ENCODE data around the gene BANK1. TPM values are rescaled to one million over a fixed set of nuclear protein-coding genes. Genes with fewer than 3 reads are reported as not detected.

Gene BANK1
- total RNA-seq, 1 donor from 2014 or later = 12.6 TPM

- no peak for DNase-seq
- no peak for TF ChIP-seq CTCF (IDR thresholded peaks at IDR 0.05)
- H3K36me3 ChIP-seq = no peaks in the 10 kb centered on the region
- H3K4me3 ChIP-seq = no peak overlapping the region
- intact Hi-C loops (cut with DNase I) = no loop called here
- no peak overlapping the region for H3K27ac ChIP-seq
- no peaks in the 10 kb centered on the region for H3K4me1 ChIP-seq
- no peaks in the 10 kb centered on the region for H3K9me3 ChIP-seq
- ATAC-seq = peak; percentile 52
- no peaks in the 10 kb centered on the region for H3K27me3 ChIP-seq
Measured at GRCh38 chr4:101981756-101982155, 191.2 kb downstream of the BANK1 start.

- no peak overlapping the region for H3K27ac ChIP-seq
- intact Hi-C loops (cut with DNase I) = no loop called here
- no peaks in the 10 kb centered on the region for H3K4me1 ChIP-seq
- H3K36me3 ChIP-seq = no peaks in the 10 kb centered on the region
- H3K9me3 ChIP-seq = no peaks in the 10 kb centered on the region
- no peaks in the 10 kb centered on the region for H3K27me3 ChIP-seq
- TF ChIP-seq CTCF (IDR thresholded peaks at IDR 0.05) = no peak
- ATAC-seq (no peak), DNase-seq (no peak)
- no peak overlapping the region for H3K4me3 ChIP-seq
Measured at GRCh38 chr4:101983835-101984234, 193.3 kb downstream of the BANK1 start.

GRCh38 chr4:101987623-101988243 lies 197.2 kb downstream of the BANK1 start:
- no peak for TF ChIP-seq CTCF (IDR thresholded peaks at IDR 0.05)
- no peaks in the 10 kb centered on the region for H3K36me3 ChIP-seq
- intact Hi-C loops (cut with DNase I) = no loop called here
- no peaks in the 10 kb centered on the region for H3K9me3 ChIP-seq
- no peak for ATAC-seq
- no peaks in the 10 kb centered on the region for H3K4me1 ChIP-seq
- no peak for DNase-seq
- H3K27me3 ChIP-seq = no peaks in the 10 kb centered on the region
- H3K4me3 ChIP-seq = no peak overlapping the region
- no peak overlapping the region for H3K27ac ChIP-seq

GRCh38 chr4:101989551-101989950 lies 199.0 kb downstream of the BANK1 start:
- no peaks in the 10 kb centered on the region for H3K36me3 ChIP-seq
- H3K27ac ChIP-seq = no peak overlapping the region
- no peaks in the 10 kb centered on the region for H3K27me3 ChIP-seq
- H3K4me1 ChIP-seq = no peaks in the 10 kb centered on the region
- no peak for ATAC-seq
- DNase-seq = no peak
- H3K9me3 ChIP-seq = no peaks in the 10 kb centered on the region
- intact Hi-C loops (cut with DNase I) = no loop called here
- TF ChIP-seq CTCF (IDR thresholded peaks at IDR 0.05) = no peak
- no peak overlapping the region for H3K4me3 ChIP-seq

- no peaks in the 10 kb centered on the region for H3K4me1 ChIP-seq
- no peak overlapping the region for H3K4me3 ChIP-seq
- no peaks in the 10 kb centered on the region for H3K9me3 ChIP-seq
- no peak for TF ChIP-seq CTCF (IDR thresholded peaks at IDR 0.05)
- intact Hi-C loops (cut with DNase I) = no loop called here
- H3K27me3 ChIP-seq = no peaks in the 10 kb centered on the region
- DNase-seq = no peak
- H3K36me3 ChIP-seq = no peaks in the 10 kb centered on the region
- no peak overlapping the region for H3K27ac ChIP-seq
- no peak for ATAC-seq
Measured at GRCh38 chr4:101992446-101992845, 201.9 kb downstream of the BANK1 start.
